Activated CD4-positive, alpha-beta T cell treated with anti-CD3 and anti-CD28 coated beads, Interleukin-10, Interleukin-2, amounts not matched to agents 100 ng/mL and 50 ng/mL, durations not matched to agents 16 hours and 8 hours (primary cell): Measurements from ENCODE around the gene PRSS36.
"Not testable (repeated sequence)": the region's sequence is repeated elsewhere in the genome, so short reads cannot be mapped to it uniquely, and the experiment has no call there.

Experiments used
- DNase-seq: peaks from one replicate; pipeline ENCODE4 v3.0.0-alpha.2; 2020

PRSS36 gene

DNA sequence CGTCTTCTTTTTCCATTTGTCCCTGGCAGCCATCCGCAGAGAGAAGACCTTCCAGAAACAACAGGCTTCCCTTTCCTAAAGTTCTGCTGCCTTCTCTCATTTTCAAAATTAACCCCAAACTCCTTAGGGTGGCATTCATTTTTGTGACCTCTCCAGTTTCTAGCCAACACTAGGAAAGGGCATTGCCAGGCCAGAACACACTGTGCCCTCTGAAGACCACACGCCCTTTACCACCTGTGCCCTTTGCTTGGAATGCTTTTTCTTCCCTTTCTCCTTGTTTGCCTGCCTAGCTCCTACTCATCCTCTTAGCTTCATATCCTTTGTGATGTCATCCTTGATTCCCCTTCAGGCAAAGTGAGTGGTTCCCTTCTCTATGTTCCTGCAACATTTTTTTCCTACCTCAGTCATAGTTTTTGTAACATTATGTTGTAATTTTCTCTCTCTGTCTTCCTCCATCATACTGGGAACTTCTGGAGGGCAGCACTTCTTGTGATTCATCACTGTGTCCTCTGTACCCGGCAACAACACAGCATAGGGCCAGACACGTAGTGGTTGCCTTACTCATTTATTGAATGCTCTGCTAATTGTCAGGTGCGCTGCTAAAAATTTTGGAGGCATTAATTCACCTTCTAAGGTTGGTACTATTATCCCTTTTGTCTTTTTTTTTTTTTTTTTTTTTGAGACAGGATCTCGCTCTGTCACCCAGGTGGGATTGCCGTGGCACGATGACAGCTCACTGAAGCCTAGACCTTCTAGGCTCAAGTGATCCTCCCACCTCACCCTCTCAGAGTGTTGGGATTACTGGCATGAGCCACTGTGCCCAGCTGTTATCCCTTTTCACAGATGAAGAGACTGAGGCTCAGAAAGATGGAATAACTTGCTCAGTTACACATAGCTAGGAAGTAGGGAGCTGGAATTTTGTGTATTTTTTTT, 31.4 kb downstream of the PRSS36 start:
- no peak for DNase-seq

- DNase-seq, result peak; percentile 99
Observed at GRCh38 chr16:31117384-31118222, 32.3 kb downstream of the PRSS36 start, which contains the start of gene KAT8. Gene KAT8 (plus strand): TSS chr16:31117664. CDS start chr16:31117682, 18 bp downstream.

DNA sequence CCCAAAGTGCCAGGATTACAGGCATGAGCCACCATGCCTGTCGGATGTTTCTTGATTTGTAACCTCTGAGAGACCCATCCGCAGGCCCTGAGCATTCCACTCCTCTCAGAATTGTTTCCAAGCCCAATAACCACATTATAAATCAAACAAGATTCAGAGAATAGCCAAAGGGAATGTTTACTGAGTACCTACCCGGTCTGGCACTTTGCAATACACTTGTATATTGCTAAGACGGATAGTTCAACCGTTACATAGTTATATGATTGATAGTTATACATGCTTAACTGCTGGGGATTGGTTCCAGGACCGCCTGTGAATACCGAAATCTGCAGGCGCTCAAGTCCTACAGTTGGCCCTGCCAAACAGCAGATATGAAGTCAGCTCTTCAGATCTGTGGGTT, 35.4 kb downstream of the PRSS36 start:
- DNase-seq, result no peak

DNA sequence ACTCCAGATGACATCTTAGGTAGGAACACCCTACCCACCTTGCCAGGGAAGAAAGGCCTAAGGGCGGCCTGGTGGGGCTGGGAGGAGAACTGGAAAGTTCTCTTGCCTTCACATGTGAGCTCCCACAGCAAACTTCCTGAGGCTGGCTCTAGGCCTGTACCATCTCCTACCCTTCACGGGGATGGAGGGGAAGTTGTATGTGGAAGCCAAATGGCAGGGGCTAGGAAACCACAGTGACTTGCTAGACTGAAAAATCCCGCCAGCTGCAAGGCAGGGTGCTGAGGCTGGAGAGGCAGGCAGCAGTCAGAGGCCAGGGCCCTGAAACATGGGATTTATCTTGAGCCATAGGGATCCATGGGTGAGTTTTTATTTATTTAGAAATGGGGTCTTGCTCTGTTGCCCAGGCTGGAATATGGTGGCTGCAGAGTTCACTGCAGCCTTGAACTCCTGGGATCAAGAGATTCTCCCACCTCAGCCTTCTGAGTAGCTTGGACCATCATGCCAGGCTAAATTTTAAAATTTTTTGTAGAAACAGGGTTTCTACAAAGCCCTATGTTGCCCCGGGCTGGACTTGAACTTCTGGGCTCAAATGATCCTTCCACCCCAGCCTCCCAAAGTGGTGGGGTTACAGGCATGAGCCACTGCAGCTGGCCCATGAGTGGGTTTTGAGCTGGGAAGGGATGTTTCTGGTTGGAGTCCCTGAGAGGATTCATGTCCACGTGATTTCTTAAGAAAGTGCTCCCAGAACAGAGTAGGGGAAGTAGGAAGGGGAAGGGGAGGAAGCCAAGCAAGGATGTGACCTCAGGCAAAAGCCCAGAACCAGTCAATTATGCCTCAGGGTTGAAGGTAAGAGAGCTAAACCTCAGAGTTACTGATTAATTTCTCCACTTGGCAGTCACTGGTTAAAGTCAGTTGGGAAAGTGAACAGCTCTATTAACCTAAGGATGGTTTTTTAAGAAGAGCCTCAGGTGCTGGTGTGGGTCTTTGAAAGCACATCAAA, 36.4 kb downstream of the PRSS36 start:
- DNase-seq, result no peak

- DNase-seq, result no peak
Observed at GRCh38 chr16:31112711-31113110, 37.2 kb downstream of the PRSS36 start.

GRCh38 chr16:31111881-31112466, 37.9 kb downstream of the PRSS36 start:
- no peak for DNase-seq

DNA sequence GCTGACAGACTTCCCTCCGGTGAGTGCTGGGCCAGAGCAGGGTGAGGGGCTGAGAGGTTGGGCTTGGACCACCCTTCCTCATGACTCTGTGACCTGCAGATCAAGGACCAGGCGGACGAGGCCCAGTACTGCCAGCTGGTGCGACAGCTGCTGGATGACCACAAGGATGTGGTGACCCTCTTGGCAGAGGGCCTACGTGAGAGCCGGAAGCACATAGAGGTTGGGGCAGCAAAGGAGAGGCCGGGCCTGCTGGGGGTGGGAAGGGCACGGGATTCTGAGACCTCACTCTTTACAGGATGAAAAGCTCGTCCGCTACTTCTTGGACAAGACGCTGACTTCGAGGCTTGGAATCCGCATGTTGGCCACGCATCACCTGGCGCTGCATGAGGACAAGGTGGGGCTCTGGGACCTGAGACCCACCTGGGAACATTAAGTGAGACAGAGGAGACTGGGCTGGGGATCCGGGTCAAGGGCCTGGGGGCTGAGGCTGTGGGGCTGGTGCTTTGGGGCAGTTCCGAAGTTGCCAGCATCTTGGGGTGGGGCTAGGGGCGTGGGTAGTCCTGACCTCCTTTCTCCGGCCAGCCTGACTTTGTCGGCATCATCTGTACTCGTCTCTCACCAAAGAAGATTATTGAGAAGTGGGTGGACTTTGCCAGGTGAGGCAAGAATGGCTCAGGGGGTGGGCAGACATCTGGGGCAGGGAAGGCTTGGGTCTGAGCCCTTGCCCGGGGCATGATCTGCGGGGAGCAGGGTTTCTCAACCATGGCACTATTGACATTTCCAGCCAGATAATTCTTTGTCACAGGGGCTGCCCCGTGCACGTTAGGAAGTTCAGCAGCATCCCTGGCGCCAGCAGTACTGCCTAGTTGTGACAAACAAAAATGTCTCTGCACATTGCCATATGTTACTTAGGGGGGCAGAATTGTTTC, 39.5 kb downstream of the PRSS36 start:
- DNase-seq, result no peak

DNA sequence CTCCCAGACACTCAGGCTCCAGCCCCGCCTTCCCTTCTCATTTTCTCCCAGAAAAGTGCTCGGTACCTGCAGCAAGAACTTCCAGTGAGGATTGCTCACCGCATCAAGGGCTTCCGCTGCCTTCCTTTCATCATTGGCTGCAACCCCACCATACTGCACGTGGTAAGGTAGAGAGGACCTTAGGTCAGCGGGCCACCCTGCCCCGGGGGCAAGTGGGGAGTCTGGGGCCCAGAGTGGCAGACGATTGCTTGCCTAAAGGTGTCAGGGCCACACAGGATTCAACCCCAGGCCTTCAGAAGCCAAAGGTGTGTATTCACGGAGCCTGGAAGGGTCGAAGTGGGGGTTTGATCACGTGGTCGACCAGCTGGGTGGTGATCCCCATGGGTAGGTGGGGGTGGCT, 40.2 kb downstream of the PRSS36 start:
- DNase-seq, result no peak

GRCh38 chr16:31108794-31109558, 40.9 kb downstream of the PRSS36 start:
- no peak for DNase-seq

- DNase-seq, result peak; percentile 89
Observed at GRCh38 chr16:31108035-31108793, 41.7 kb downstream of the PRSS36 start, which contains the start of gene BCKDK. Gene BCKDK (plus strand): TSS chr16:31108386. CDS start chr16:31109224, 838 bp downstream.

DNA sequence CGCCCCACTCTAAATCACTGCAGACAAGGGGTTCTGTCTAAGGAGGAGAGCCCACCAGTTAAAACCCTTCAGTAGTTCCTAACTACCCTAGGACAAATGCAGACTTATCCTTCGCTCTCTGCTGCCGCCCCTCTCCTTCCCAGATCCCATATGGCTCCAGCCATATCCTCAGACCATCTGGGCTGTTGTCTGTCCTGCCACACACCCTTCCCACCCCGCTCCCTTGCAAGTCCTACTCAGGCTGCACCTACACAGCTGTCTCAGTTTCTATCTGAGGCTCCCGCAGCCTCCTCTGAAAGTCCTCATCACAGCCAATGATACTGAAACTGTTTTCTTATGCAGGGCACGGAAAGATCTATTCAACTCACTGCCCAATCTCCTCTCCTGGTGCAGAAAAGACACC, 42.4 kb downstream of the PRSS36 start:
- peak; percentile 75 for DNase-seq

- DNase-seq, result no peak
Observed at GRCh38 chr16:31106509-31107464, 43.1 kb downstream of the PRSS36 start.

GRCh38 chr16:31105677-31106213, 44.1 kb downstream of the PRSS36 start:
- DNase-seq, result peak; percentile 88

GRCh38 chr16:31100876-31101641, 48.8 kb downstream of the PRSS36 start:
- DNase-seq, result not testable (repeated sequence)

DNA sequence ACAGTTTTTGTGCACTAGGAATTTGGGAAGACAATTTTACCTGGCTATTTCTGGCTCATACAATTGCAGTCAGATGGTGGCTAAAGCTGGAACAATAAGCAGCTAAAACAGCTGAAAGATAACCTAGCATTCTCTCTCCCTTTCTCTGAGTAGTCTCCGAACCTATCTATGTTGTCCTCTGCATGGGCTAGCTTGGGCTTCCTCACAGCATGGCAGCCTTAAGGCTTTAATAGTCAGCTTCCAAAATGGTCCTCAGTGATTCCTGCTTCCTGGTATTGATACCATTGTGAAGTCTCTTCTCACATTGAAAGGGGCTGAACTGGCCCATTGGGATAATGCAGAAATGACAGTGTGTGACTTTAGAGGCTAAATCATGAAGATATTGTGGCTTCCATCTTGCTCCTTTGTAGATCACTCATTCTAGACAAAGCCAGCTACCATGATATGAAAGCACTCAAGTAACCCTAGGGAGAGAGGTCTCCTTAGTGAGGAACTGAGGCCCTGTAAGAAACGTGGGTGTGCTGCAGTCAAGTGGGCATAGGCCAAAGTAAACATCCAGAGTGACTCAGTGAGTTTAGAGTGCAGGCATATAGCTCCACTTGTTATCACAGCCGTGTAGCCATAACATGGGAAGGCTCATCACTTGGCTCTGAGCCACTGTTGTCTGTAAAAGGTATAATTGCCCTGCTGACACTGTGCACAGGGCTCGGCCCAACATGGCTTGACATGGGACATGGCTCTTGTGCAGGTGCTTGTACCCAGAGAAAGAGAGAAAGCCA, 49.8 kb downstream of the PRSS36 start:
- DNase-seq, result no peak
